ENCODE measurements around the gene REPIN1.

REPIN1 gene

DNA sequence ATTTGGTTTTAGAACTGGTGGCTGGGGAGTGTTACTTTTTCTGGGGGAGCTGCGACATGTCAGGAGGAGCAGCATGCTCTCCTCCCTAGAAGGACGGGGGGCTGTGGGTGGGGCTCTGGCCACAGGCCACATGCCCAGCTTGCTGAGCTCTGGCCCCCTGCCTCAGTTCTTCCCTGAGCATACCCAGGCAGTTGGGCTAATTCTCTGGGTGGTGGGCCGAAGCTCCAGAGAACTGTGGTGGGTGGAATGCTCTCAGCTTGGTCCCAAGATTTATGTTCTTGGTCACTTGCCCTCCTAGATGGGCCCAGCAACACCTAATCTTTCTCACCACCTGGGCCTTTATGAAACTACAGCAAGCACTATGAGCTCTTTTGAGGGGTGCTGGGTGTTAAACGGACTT, 5.4 kb downstream of the REPIN1 start:
- DNase-seq (no peak), ATAC-seq (no peak)
- Mint-ChIP-seq H3K27me3 (no peaks in the 10 kb centered on the region), H3K4me1 (peaks cover 79% of the 10 kb centered on the region), H3K9me3 (no peaks in the 10 kb centered on the region), H3K4me3 (no peak overlapping the region), H3K27ac (peak overlapping the region; percentile 8 to 17)

DNA sequence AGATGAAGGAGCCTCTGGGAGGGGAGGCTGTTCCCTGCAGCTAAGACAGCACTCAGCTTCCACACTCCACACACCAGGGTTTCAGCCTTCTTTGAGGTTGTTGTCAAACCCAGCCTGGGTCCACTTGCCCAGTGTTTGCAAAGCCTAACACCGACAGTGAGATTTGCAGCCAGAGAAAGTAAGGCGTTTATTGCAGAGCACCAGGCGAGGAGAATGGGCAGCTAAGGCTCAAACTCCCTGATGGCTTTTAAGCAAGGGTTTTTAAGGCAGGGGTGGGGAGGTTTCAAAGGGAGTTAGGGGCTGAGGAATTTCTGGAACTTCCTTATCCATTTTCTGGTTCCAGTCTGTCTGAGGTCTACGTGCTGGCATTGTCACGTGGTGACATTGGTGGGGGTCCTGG, 5.8 kb downstream of the REPIN1 start:
- Mint-ChIP-seq H3K27ac (peak overlapping the region; percentile 8 to 69), H3K4me1 (peaks cover 77% of the 10 kb centered on the region), H3K9me3 (no peaks in the 10 kb centered on the region), H3K27me3 (no peaks in the 10 kb centered on the region), H3K4me3 (no peak overlapping the region)
- ATAC-seq: no peak
- DNase-seq: no peak

DNA sequence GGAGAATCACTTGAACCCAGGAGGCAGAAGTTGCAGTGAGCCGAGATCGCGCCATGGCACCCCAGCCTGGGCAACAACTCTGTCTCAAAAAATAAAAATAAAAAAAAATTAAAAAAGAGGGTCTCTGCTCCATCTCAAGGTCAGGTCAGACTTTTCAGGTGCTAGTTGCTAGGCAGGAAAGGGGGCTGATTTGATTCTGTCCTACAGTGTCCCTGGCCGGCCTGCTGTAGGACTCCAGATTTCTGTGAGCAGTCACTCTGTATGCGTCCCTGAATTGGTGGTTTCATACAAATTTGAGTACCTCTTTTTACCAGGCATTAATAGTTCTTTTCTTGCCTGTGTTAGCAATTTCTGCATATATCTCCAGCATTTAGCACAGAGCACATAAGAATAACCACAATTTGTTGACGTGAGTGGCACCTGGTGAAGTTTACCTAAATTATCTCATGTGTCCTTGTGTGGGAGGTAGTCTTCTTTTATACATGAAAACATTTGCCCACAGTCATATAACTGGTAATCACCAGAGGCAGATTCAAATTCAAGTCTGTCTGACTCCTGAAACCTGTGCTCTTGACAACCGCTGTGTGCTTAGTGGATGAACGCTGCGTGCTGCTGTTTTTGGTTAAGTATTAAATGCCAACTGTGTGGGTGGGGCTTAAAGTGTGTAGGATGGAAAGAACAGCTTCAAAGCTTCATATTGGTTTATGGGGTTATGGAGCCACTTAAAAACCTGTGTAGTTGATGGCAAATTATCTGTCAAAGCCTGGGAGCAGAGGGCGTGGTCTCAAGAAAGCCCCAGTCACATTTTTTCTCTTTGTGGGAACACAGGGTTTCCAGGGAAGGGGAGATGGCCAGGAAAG, 7.3 kb downstream of the REPIN1 start:
- peak; percentile 48 to 65 for DNase-seq
- H3K4me1 Mint-ChIP-seq: peaks cover 77% of the 10 kb centered on the region
- ATAC-seq: peak; percentile 37
- no peaks in the 10 kb centered on the region for H3K9me3 Mint-ChIP-seq
- H3K27ac Mint-ChIP-seq: peak overlapping the region; percentile 66 to 79
- peak overlapping the region; percentile 73 to 79 for H3K4me3 Mint-ChIP-seq
- H3K27me3 Mint-ChIP-seq: no peaks in the 10 kb centered on the region

DNA sequence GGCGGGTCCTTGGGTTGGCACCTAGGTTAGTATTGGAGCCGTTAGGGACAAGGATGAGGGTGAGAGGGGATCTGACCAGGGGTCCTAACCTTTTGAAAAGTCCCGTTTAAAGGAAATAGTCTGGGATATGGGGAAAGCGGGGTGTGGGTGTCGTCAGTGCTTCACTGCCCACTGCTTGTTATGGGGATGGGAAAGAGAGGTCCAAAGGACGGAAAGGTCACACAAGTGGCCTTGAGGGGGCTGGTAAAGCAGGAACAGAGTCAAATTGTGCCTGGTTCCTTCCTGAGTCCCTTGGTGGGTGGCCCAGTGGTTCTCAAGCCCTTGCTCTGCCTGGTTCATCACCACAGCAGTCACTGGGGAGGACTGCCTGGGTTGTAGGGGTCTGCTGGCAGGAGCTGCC, 7.9 kb downstream of the REPIN1 start:
- Mint-ChIP-seq H3K9me3 (no peaks in the 10 kb centered on the region), H3K4me3 (peak overlapping the region; percentile 73 to 79), H3K27me3 (no peaks in the 10 kb centered on the region), H3K4me1 (peaks cover 79% of the 10 kb centered on the region), H3K27ac (peak overlapping the region in 1 of 2 donors; percentile 79)
- no peak for ATAC-seq
- DNase-seq: no peak

DNA sequence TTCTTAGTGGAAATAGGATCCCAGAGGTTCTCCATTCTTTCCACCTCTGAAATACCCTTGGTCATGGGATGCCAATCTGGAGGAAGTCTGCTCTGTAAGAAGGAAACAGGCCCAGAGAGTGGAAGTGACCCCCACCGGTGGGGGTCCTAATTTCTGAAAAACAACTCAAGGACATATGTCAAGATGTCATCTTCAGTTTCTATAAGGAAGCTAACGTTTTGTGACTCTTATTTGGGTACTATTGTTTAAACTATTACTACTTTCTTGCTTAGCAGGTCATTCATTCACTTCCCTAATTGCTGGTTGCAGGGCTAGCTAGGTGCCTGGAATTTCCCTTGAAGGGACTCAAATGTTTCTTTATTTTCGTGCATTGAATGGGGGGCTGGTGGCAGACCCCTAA, 8.6 kb downstream of the REPIN1 start:
- Mint-ChIP-seq H3K4me1 (peaks cover 79% of the 10 kb centered on the region), H3K27ac (no peak overlapping the region), H3K4me3 (no peak overlapping the region)

DNA sequence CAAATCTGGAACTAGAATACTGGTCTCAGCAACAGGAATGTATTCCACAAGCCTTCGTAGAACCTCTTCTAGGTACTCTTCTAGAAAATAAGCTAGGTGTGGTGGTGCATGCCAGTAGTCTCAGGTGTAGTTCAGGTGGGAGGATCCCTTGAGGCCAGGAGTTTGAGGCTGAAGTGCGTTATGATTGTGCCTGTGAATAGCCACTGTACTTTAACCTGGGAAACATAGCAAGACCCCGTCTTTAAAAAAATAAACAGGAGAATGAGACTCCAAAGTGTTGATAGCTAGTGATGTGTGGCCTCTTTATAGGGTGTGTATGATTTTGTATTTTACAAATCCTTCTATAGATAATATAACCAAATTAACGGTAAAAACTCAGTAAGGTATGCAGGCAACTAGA, 9.0 kb downstream of the REPIN1 start:
- ATAC-seq (no peak), DNase-seq (no peak)
- no peaks in the 10 kb centered on the region for H3K27me3 Mint-ChIP-seq
- H3K4me3 Mint-ChIP-seq: peak overlapping the region in 1 of 2 donors; percentile 88
- peaks cover 81% of the 10 kb centered on the region for H3K4me1 Mint-ChIP-seq
- no peaks in the 10 kb centered on the region for H3K9me3 Mint-ChIP-seq
- H3K27ac Mint-ChIP-seq: no peak overlapping the region

More for the DNA sequence above, 8.6 kb downstream of the REPIN1 start:
- DNase-seq: no peak
- Mint-ChIP-seq H3K27me3 (no peaks in the 10 kb centered on the region), H3K9me3 (no peaks in the 10 kb centered on the region)
- ATAC-seq: no peak

DNA sequence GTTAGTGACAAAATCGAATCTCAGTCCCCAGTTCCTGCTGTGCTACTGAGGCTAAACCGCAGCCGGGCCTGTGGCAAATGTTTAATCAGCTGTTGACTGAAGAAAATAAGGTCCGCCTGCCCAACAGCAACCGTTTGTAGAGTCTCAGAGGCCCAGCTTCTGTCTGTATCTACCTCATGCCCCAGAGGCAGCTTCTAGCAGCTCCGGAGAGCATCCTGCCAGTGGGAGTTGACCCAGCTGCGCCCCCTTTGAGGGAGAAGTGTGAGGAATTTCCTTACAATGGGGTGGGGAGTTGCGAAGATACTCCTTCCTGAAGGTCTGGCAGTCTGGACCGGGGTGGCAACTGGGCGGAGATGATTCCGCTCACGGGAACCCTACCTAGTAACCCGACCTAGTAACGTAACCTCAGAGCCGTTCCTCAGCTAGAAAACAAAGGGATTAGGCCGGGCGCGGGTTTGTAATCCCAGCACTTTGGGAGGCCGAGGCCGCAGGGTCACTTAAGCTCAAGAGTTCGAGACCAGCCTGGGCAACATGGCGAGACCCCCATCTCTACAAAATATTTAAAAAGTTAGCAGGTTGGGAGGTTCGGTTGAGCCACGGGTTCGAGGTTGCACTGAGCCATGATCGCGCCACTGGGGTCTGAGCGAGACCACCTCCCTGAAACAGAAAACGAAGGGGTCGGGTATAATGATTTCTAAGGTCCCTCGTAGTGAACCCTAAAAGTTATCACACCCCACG, 9.7 kb downstream of the REPIN1 start:
- Mint-ChIP-seq H3K9me3 (no peaks in the 10 kb centered on the region), H3K4me3 (peak overlapping the region; percentile 88 to 93), H3K27ac (peak overlapping the region; percentile 54 to 64), H3K4me1 (peaks cover 81% of the 10 kb centered on the region), H3K27me3 (no peaks in the 10 kb centered on the region)
- peak in 1 of 2 donors; percentile 46 for DNase-seq
- no peak for ATAC-seq

DNA sequence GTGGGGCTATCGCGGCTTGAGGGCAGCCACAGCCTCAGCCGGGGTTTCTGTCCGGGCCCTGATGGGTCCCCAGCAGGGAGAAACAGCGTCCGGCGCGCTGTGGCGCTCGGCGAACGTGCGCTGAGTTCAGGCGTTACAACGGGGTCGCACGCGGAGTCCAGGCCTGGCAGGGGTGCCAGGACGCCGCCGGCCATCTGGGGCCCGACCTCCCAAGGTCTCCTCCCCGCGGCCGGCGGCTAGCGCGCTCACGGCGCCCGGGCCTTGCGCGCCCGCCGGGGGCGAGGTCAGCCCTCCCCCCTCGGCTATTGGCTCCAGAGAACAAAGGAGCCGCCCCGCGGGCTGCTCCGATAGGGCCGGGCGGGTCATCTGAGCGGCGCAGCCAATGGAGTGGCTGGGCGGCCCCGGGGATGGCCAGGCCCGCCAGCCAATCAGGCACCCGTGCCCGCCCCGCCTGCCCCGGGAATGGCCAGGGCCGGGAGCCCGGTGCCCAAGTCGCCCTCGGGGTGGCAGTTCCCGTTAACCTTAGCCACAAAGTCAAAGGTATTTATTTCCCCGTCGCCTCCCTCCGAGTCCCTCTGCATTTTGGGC, 10.3 kb downstream of the REPIN1 start, which contains the start of gene ZNF775:
TSS of gene ZNF775 (plus strand) at position 478 of the 588 bp plus-strand sequence. CDS start 9,141 bp downstream, outside the sequence.
- ATAC-seq: peak; percentile 95
- Mint-ChIP-seq H3K9me3 (no peaks in the 10 kb centered on the region), H3K27me3 (no peaks in the 10 kb centered on the region), H3K4me1 (peaks cover 81% of the 10 kb centered on the region), H3K27ac (peak within 1 kb of the TSS; percentile 64 to 88), H3K4me3 (peak within 1 kb of the TSS; percentile 88 to 93)
- DNase-seq: peak; percentile 90 to 93

DNA sequence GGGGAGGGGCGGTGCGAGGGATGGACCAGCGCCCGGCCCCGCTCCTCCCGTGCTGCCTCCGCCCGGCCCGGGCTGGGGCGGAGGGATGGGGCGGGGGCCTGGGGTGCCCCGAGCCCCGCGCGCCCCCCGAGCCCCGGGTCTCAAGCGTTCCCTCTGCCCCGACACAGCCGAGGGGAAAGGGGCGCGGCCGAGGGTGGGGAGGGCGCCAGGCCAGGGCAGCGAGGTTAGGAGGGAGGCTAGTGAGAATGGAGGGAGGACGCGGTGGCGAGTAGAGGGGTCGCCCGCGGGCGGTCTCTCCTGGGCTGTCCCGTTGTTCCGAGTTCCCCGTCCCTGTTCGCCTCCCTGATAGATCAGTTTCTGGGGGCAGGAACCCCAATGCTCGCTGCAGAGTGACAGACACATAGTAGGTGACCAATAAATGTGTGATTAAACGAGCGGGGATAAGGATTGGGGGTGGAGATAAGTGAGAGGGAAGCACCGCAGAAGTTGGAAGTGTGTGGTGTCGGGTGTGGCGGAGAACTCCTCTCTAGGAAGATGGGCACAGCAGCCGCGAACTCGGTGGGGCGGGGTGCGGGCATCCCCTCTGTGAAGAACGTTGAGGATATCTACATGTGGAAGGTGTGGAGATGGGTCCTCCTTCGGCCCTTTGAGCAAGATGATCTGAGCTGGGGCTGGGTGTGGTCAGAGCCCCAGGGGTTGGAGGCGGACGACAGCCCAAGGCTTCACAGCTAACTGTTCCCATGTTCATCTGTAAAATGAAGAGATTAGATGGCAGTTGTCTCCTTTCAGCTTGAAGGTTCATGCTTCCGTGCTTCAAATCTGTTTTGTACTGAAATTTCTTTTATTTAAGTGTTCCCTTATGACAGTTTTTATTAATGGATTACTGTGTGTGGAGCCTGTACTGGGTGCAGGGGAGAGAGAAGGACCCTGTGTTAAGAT, 11.1 kb downstream of the REPIN1 start:
- ATAC-seq (peak; percentile 66), DNase-seq (no peak)
- Mint-ChIP-seq H3K27me3 (no peaks in the 10 kb centered on the region), H3K9me3 (no peaks in the 10 kb centered on the region), H3K27ac (peak overlapping the region; percentile 33 to 88), H3K4me1 (peaks cover 77% of the 10 kb centered on the region), H3K4me3 (peak overlapping the region; percentile 88 to 93)

DNA sequence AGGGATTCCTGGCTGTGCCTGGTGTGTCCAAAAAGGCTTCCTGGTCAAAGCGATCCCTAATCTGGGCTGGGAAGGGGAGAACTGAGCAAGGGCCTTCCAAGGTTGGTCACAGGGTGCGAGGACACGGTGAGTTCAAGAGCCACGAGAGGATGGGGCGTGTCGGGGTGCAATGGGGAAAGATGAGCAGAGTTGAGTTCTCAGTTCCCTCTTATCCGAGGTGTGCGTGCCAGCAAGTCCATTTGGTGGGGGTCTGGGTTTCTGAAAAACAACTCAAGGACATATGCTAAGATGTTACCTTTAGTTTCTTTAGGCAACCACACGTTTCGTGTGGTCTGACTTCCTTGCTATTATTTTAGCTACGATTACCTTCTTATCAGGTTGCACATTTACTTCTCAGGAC, 11.8 kb downstream of the REPIN1 start:
- Mint-ChIP-seq H3K27me3 (no peaks in the 10 kb centered on the region), H3K4me1 (peaks cover 70% of the 10 kb centered on the region), H3K27ac (no peak overlapping the region), H3K4me3 (peak overlapping the region; percentile 88 to 93), H3K9me3 (no peaks in the 10 kb centered on the region)
- no peak for ATAC-seq
- DNase-seq: no peak

DNA sequence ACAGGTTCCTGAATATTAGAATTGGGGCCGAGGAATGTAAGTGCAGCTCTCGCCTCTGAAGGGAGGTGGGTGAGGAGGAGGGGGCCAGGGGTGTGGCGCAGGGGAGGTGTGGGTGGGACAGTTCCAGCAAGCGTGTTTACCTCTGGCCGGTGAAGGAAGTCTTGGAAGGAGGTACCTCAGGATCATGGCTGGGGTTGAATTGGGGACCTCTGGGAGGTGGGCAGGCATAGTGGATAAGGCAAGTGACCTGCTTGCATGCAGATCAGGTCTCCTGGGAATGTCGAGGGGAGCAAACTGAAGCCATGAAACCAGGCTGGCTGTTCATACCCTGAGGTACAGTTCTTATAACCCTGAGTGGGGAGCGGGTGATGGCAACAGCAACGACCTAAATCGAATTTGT, 12.5 kb downstream of the REPIN1 start:
- Mint-ChIP-seq H3K27me3 (no peaks in the 10 kb centered on the region), H3K27ac (no peak overlapping the region), H3K4me1 (peaks cover 63% of the 10 kb centered on the region), H3K4me3 (no peak overlapping the region), H3K9me3 (no peaks in the 10 kb centered on the region)
- no peak for ATAC-seq
- no peak for DNase-seq

DNA sequence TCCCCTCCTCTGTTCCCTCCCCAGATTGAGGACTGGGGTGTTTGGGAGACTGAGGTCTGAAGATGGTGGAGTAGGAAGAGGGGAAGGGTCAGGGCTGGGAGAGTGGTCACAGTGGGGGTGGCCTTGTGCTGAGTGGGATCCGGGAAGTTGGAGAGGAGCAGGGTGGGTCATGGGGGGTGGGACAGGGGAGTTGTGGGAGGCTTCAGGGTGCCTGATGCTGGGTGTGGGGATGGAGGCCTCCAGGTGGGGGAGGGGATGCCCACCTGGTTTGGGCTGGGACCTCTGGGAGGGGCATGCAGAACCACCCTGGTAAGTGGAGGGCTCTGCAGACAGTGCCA, 13.1 kb downstream of the REPIN1 start:
- no peak for DNase-seq
- no peaks in the 10 kb centered on the region for H3K27me3 Mint-ChIP-seq
- no peak for ATAC-seq
- H3K9me3 Mint-ChIP-seq: no peaks in the 10 kb centered on the region
- H3K4me3 Mint-ChIP-seq: no peak overlapping the region
- no peak overlapping the region for H3K27ac Mint-ChIP-seq
- H3K4me1 Mint-ChIP-seq: peaks cover 61% of the 10 kb centered on the region

DNA sequence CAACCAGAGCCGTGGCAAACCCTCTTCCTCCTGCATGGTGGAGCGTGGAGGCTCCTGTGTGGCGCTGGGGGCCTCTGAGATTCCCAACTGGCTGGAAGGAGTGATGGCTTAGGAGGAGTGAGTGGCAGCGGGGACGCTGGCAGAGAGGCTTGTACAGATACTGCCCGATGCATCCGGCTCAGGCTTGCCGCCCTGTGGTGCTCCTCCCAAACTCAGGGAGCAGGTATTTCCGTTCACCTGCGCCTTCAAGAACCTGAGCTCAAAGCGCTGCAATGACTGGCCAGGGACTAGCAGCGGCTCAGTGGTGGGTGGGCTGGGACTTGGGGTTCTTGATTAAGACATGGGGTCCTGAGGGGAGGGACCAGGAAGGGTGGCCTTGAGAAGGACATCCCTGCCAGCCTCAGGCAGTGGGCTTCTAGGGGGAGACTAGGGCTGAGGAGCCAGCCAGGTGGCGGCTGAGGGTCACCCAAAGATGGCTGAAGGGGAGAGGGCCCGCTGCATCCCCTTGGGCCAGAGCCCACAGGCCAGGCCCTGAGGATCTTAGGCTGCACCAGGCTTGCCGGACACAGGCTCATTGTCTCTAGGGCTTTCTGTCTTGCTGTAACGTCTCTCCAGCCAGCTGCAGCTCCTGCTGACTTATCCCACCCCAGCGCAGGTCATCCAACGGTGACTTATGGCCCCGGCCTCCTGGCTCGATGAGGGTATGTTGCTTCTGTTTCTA, 13.7 kb downstream of the REPIN1 start:
- H3K9me3 Mint-ChIP-seq: no peaks in the 10 kb centered on the region
- DNase-seq: no peak
- no peak overlapping the region for H3K4me3 Mint-ChIP-seq
- peaks cover 56% of the 10 kb centered on the region for H3K4me1 Mint-ChIP-seq
- no peak for ATAC-seq
- H3K27me3 Mint-ChIP-seq: no peaks in the 10 kb centered on the region
- no peak overlapping the region for H3K27ac Mint-ChIP-seq

DNA sequence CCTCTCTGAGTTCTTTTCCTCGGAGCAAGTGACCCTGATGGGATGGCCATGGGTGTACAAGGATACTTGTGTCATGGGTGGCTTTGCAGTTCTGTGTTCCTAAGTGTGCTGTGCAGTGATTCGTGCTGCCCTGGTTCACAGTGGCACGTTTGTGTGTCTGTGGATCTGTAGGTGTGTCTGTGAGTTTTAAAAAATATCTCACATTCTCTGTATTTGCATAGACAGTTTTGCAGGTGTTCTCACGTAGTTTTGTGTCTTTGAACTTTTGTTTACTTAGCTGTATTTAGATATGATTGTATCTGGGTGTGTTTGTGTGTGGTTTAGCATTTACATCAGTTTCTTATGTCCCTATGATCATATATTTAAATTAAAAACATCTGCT, 14.2 kb downstream of the REPIN1 start:
- Mint-ChIP-seq H3K4me3 (no peak overlapping the region), H3K27me3 (no peaks in the 10 kb centered on the region), H3K4me1 (peaks cover 50% of the 10 kb centered on the region), H3K27ac (no peak overlapping the region), H3K9me3 (no peaks in the 10 kb centered on the region)
- no peak for DNase-seq
- no peak for ATAC-seq

Measured in stimulated activated naive CD8-positive, alpha-beta T cell treated with anti-CD3 and anti-CD28 coated beads, Interleukin-15, amount 100 ng/mL, for 72 hours (primary cell).